Astrocyte (in vitro differentiated cells and primary cell): Measurements from ENCODE around the gene UNC5A. TPM values are rescaled to one million over a fixed set of nuclear protein-coding genes. Genes with fewer than 3 reads are reported as not detected.

Source experiments
- DNase-seq: peaks from one replicate; pipeline ENCODE4 v3.0.0-alpha.2; 2010; ENCODE audit warnings: low read depth
- FAIRE-seq: peaks from 2 replicates; lab custom pipeline; 2011; peaks lifted over from hg19 to GRCh38; lab: Jason Lieb, UNC
- H2AFZ ChIP-seq: 2 replicates; pipeline ENCODE4 v1.6.0; 2012; ENCODE audit warnings: low read depth, low read length, inconsistent platforms
- H3K27ac ChIP-seq: 2 replicates; pipeline ENCODE4 v1.5.1; 2011; ENCODE audit warnings: low read depth, low read length, inconsistent platforms
- H3K27me3 ChIP-seq: 2 replicates; pipeline ENCODE4 v1.6.0; 2011; ENCODE audit warnings: low read length, inconsistent platforms; ENCODE audit not compliant: insufficient read depth
- H3K36me3 ChIP-seq: 2 replicates; pipeline ENCODE4 v1.5.1; 2011; ENCODE audit warnings: low read length, inconsistent platforms; ENCODE audit not compliant: insufficient read depth
- H3K4me1 ChIP-seq: 2 replicates; pipeline ENCODE4 v1.5.1; 2011; ENCODE audit warnings: low read length, inconsistent platforms; ENCODE audit not compliant: insufficient read depth
- H3K4me2 ChIP-seq: 2 replicates; pipeline ENCODE4 v1.6.0; 2012; ENCODE audit warnings: low read length, inconsistent platforms
- H3K4me3 ChIP-seq: 2 replicates; pipeline ENCODE4 v1.5.1; 2011; ENCODE audit warnings: low read depth, mild to moderate bottlenecking, low read length, inconsistent platforms; ENCODE audit not compliant: insufficient read depth
- H3K79me2 ChIP-seq: 2 replicates; pipeline ENCODE4 v1.6.0; 2012; ENCODE audit warnings: mild to moderate bottlenecking, low read length, inconsistent platforms; ENCODE audit not compliant: insufficient read depth
- H3K9ac ChIP-seq: 2 replicates; pipeline ENCODE4 v1.6.0; 2012; ENCODE audit warnings: mild to moderate bottlenecking, low read length, inconsistent platforms
- H3K9me3 ChIP-seq: 2 replicates; pipeline ENCODE4 v1.5.1; 2012; ENCODE audit warnings: low read depth, mild to moderate bottlenecking, low read length, inconsistent platforms; ENCODE audit not compliant: insufficient read depth
- H4K20me1 ChIP-seq: 2 replicates; pipeline ENCODE4 v1.6.0; 2012; ENCODE audit warnings: low read length, inconsistent platforms; ENCODE audit not compliant: insufficient read depth
- H3K27ac Mint-ChIP-seq: one replicate; pipeline ENCODE4 v1.8.0; 2021; ENCODE audit warnings: mild to moderate bottlenecking, mixed read lengths; ENCODE audit not compliant: unreplicated experiment
- H3K27me3 Mint-ChIP-seq: one replicate; pipeline ENCODE4 v1.8.0; 2021; ENCODE audit warnings: low read depth, mixed read lengths; ENCODE audit not compliant: unreplicated experiment
- H3K36me3 Mint-ChIP-seq: one replicate; pipeline ENCODE4 v1.8.0; 2021; ENCODE audit warnings: low read depth, mixed read lengths; ENCODE audit not compliant: unreplicated experiment
- H3K4me1 Mint-ChIP-seq: one replicate; pipeline ENCODE4 v1.8.0; 2021; ENCODE audit warnings: low read depth, mixed read lengths; ENCODE audit not compliant: unreplicated experiment
- H3K4me3 Mint-ChIP-seq: one replicate; pipeline ENCODE4 v1.8.0; 2021; ENCODE audit warnings: mild to moderate bottlenecking, moderate library complexity, mixed read lengths; ENCODE audit not compliant: unreplicated experiment
- H3K9me3 Mint-ChIP-seq: one replicate; pipeline ENCODE4 v1.8.0; 2021; ENCODE audit warnings: mild to moderate bottlenecking, mixed read lengths; ENCODE audit not compliant: unreplicated experiment
- CTCF ChIP-seq: IDR thresholded peaks from 2 replicates; pipeline ENCODE4 v1.5.1; 2011; ENCODE audit warnings: low read depth, mild to moderate bottlenecking, inconsistent platforms, low read length, moderate library complexity; ENCODE audit not compliant: insufficient read depth
- EZH2 ChIP-seq: IDR thresholded peaks from 2 replicates; pipeline ENCODE4 v1.6.1; 2012; ENCODE audit warnings: mild to moderate bottlenecking, low read length, inconsistent platforms; ENCODE audit not compliant: insufficient read depth
- total RNA-seq: library from RNA; stranded (reverse); gene quantifications from 2 replicates; pipeline ENCODE4 v1.2.1, GENCODE V29; 2021

UNC5A gene
- total RNA-seq, 1 donor from 2014 or later, result 0.70 TPM

GRCh38 chr5:176772271-176773210 lies 37.8 kb upstream of the UNC5A start:
- DNase-seq (no peak), FAIRE-seq (no peak)
- no peak overlapping the region for H2AFZ ChIP-seq
- no peak overlapping the region for H3K27ac Mint-ChIP-seq
- H3K4me2 ChIP-seq, result no peak overlapping the region
- H3K9me3 ChIP-seq, result no peaks in the 10 kb centered on the region
- H3K36me3 ChIP-seq, result no peaks in the 10 kb centered on the region
- H3K9ac ChIP-seq, result no peak overlapping the region
- H3K27me3 ChIP-seq, result peaks cover 26% of the 10 kb centered on the region
- H4K20me1 ChIP-seq, result no peaks in the 10 kb centered on the region
- no peak overlapping the region for H3K4me3 Mint-ChIP-seq
- TF ChIP-seq EZH2 (no peak), CTCF (no peak)
- no peak overlapping the region for H3K27ac ChIP-seq
- H3K79me2 ChIP-seq, result no peaks in the 10 kb centered on the region
- no peak overlapping the region for H3K4me3 ChIP-seq
- peaks cover 13% of the 10 kb centered on the region for H3K9me3 Mint-ChIP-seq
- no peaks in the 10 kb centered on the region for H3K4me1 ChIP-seq
- peaks cover 6% of the 10 kb centered on the region for H3K4me1 Mint-ChIP-seq
- H3K36me3 Mint-ChIP-seq, result no peaks in the 10 kb centered on the region
- peaks cover 48% of the 10 kb centered on the region for H3K27me3 Mint-ChIP-seq

- Histone ChIP-seq H3K4me1 (no peaks in the 10 kb centered on the region), H3K9ac (no peak overlapping the region), H3K27me3 (peaks cover 20% of the 10 kb centered on the region), H3K79me2 (no peaks in the 10 kb centered on the region), H3K36me3 (no peaks in the 10 kb centered on the region), H3K27ac (no peak overlapping the region), H3K4me2 (no peak overlapping the region), H4K20me1 (no peaks in the 10 kb centered on the region), H3K4me3 (no peak overlapping the region), H2AFZ (no peak overlapping the region), H3K9me3 (no peaks in the 10 kb centered on the region)
- FAIRE-seq (no peak), DNase-seq (no peak)
- Mint-ChIP-seq H3K4me1 (peaks cover 6% of the 10 kb centered on the region), H3K27ac (no peak overlapping the region), H3K27me3 (peaks cover 44% of the 10 kb centered on the region), H3K4me3 (no peak overlapping the region), H3K36me3 (no peaks in the 10 kb centered on the region), H3K9me3 (peaks cover 14% of the 10 kb centered on the region)
- TF ChIP-seq EZH2 (no peak), CTCF (no peak)
These were observed 36.8 kb upstream of the UNC5A start for GRCh38 chr5:176773408-176774035.
